Fibroblast of villous mesenchyme (primary cell): ENCODE results near the gene PTK6. TPM values are rescaled to one million over a fixed set of nuclear protein-coding genes. Genes with fewer than 3 reads are reported as not detected.
"Not testable (repeated sequence)": the region's sequence is repeated elsewhere in the genome, so short reads cannot be mapped to it uniquely, and the experiment has no call there.

ENCODE experiments used
- DNase-seq: peaks from one replicate; pipeline ENCODE4 v3.0.0-alpha.2; 2010; ENCODE audit warnings: low read depth
- H3K4me3 ChIP-seq: 2 replicates; pipeline ENCODE4 v1.5.1; 2011; ENCODE audit warnings: low read depth, mild to moderate bottlenecking, low read length
- total RNA-seq: library from RNA; depleted of rRNA; stranded (reverse); fragments of >200 nt; gene quantifications from 2 replicates; pipeline ENCODE4 v1.2.3, GENCODE V29; 2012
- TF ChIP-seq, protein P1 (sequence below): IDR thresholded peaks from 2 replicates; pipeline ENCODE4 v1.5.1; 2012; ENCODE audit warnings: low read depth, mild to moderate bottlenecking, low read length; ENCODE audit not compliant: insufficient read depth

Gene PTK6
- total RNA-seq, 1 donor = under 0.01 TPM

DNA sequence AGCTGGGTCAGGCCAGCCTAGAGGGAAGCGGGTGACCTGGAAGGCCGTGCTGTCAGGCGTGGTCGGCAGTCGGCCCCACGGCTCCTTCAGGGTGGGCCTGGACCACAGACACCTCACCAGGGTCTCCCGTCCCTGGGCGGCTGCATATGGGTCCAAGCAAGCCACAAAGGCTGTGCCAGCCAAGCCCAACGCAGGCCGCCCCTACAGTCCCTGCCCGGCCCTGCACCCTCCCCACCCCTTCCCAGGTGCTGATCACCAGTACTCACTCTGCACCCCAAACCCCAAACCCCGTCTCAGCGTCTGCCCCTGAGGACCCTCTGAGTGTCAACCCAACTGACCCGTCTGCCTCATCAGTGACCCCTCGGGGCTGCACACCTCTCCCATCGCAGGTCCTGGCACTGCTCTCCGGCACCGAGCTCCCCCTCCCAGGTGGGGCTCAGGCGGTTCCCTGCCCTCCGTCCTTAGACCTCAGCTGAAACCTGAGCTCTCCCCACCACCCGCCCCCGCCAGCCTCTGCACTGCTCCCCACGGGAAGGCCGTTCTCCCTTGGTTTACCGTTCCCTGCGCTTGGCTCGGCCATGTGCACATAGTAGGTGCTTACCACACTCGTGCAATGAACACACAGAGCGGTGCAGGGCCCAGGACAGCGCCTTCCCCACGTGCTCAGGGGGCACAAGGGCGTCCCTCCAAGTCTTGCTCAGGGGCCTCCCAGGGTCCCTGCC, 18.1 kb downstream of the PTK6 start:
- no peak for DNase-seq
- peak overlapping the region; percentile 74 for H3K4me3 ChIP-seq
- TF ChIP-seq, protein P1, sequence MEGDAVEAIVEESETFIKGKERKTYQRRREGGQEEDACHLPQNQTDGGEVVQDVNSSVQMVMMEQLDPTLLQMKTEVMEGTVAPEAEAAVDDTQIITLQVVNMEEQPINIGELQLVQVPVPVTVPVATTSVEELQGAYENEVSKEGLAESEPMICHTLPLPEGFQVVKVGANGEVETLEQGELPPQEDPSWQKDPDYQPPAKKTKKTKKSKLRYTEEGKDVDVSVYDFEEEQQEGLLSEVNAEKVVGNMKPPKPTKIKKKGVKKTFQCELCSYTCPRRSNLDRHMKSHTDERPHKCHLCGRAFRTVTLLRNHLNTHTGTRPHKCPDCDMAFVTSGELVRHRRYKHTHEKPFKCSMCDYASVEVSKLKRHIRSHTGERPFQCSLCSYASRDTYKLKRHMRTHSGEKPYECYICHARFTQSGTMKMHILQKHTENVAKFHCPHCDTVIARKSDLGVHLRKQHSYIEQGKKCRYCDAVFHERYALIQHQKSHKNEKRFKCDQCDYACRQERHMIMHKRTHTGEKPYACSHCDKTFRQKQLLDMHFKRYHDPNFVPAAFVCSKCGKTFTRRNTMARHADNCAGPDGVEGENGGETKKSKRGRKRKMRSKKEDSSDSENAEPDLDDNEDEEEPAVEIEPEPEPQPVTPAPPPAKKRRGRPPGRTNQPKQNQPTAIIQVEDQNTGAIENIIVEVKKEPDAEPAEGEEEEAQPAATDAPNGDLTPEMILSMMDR = no peak

- TF ChIP-seq, protein P1 = no peak
- DNase-seq = no peak
- H3K4me3 ChIP-seq = no peak overlapping the region
Observed at GRCh38 chr20:63518351-63518861, 18.8 kb downstream of the PTK6 start.

GRCh38 chr20:63517376-63518309, 19.5 kb downstream of the PTK6 start:
- TF ChIP-seq, protein P1 = no peak
- H3K4me3 ChIP-seq = no peak overlapping the region
- DNase-seq = no peak

DNA sequence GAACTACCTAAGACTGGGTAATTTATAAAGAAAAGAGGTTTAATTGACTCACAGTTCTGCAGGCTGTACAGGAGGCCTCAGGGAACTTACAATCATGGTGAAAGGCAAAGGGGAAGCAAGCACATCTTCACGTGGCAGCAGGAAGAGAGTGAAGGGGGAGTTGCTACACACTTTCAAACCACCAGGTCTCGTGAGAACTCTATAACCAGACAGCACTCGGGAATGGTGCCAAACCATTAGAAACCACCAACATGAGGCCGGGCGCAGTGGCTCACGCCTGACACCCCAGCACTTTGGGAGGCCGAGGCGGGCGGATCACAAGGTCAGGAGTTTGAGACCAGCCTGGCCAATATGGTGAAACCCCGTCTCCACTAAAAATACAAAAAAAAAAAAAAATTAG, 22.7 kb downstream of the PTK6 start:
- not testable (repeated sequence) for H3K4me3 ChIP-seq, DNase-seq

- no peak overlapping the region for H3K4me3 ChIP-seq
- DNase-seq = no peak
- TF ChIP-seq, protein P1 = no peak
Observed at GRCh38 chr20:63513207-63513606, 24.0 kb downstream of the PTK6 start.

- no peak for DNase-seq
- no peak overlapping the region for H3K4me3 ChIP-seq
- TF ChIP-seq, protein P1 = no peak
Observed at GRCh38 chr20:63509088-63509564, 28.1 kb downstream of the PTK6 start.

DNA sequence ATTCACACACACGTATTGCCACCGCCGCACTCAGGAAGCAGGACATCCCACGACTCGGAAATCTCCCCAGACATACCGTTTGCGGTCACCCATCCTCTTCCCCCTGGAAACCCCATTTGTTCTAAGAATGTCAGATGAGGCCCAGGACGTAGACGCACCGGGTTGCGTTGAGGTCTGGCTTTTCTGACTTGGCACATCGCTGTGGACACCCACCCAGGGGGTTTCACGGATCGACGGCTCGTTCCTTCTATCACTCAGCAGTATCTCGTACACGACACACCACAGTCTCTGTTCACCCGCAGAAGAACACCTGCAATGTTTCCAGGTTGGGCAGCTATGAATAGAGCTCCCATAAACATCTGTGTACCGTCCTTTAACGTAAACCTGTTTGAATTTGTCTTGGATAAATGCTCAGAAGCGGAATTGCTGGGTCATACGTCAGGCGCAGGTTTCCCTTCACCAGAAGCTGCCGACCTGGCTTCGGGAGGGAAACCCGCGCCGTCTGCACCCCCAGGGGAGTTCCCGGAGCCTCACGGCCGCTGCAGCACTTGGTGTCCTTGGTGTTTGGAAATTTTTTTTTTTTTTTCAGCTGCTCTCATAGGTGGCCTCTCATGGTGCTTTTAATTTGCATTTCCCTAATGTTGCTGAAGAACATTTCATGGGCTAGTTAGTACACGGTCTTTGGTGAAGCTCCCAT, 29.0 kb downstream of the PTK6 start:
- no peak overlapping the region for H3K4me3 ChIP-seq
- DNase-seq = no peak
- TF ChIP-seq, protein P1 = no peak
